HG03565 (cell line): ENCODE measurements around the gene TNFRSF8.

Source experiments
- ATAC-seq: cut with Tn5 transposase; IDR thresholded peaks from one replicate; pipeline ENCODE4 v1.9.1; 2021; ENCODE audit warnings: mild to moderate bottlenecking, moderate library complexity; ENCODE audit not compliant: unreplicated experiment

The TNFRSF8 gene

GRCh38 chr1:12059722-12060464, 3.2 kb upstream of the TNFRSF8 start:
- no peak for ATAC-seq

DNA sequence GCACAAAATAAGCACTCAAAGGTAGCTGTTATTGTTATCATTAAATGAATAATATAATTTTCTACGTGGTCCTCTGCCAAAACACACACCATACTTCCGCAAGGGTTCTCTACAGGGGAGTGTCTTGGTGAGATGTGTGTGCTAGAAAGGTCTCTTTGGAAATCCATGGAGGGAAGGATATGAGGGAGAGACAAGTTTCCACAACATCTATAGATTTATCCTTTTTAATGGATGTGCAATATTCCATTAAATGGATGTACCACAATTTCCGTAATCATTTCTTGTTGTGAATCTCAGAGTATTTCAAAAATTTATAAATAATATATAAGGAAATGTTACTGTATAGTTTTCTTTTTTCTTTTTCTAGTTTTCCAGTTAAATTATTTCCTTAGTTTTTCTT, 2.6 kb upstream of the TNFRSF8 start:
- ATAC-seq = no peak

DNA sequence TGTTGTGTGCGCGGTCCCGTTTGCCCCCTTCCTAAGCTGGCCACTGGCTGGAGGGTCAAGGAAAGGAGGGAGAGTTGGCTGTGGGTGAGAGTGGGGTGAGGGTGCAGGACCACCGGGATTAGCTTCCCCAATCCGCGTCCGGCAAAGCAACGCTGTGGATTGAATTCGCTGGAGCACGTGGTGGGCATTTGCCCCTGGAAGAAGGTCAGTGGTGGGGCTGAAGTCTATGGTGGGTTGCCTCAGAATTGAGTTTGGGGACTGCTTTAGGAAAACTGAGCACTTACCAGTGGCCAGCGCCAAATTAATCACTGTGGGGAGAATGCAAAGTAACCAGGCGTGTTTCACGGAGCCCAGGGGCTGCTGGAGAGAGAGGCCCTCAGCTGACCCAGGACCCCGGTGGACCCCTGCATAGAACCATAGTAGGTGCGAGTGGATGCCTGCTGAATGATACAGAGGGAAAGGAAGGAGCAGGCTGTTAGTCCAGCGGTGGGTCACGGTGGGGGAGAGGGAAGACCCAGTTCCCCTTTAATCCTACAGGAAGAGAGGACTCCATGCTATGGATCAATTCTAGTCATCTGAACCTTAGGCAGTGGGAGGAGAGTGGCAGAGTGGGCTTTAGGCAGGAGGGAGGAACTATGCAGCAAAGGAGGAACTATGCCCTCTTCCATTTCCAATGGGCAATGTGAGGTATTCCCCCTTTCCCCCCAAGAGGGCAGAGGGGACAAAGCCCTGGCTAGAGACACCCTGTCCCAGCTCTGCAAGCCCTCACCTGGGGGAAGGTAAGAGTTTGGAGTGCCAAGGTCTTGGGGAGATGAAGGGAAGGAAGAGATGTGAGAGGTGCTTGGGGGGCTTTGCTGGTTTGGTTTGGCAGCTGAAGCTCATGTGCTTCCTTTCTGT, 1.2 kb downstream of the TNFRSF8 start:
- no peak for ATAC-seq

GRCh38 chr1:12065872-12066271, 2.8 kb downstream of the TNFRSF8 start:
- no peak for ATAC-seq

GRCh38 chr1:12067900-12068821, 5.1 kb downstream of the TNFRSF8 start:
- ATAC-seq = no peak

DNA sequence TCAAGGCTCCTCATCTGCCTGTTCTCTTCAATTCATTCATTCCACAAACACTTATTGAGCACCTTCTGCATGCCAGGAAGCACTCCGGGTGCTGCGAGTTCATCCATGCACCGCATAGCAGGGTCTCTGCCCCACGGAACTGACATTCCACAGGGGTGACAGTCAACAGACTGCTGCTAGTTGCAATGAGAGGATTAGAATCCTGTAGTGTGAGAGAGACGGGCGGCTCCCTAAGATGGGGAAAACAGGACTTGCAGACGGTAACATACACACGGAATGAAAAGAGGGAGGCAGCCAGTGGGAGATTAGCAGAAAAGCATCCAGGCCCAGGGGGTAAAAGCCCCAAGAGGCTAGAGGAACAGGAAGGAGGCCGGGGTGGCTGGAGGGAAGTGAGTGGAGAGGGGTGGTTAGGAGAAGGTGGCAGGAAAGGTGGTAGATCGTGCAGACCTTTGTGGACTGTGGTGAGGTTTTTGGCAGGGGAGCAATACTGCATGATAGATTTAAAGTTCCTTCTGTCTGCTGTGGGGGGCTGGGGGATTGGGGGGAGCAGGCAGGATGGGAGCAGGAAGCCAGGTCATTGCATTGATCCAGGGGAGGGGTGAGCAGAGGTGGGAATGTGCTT, 6.6 kb downstream of the TNFRSF8 start:
- no peak for ATAC-seq

DNA sequence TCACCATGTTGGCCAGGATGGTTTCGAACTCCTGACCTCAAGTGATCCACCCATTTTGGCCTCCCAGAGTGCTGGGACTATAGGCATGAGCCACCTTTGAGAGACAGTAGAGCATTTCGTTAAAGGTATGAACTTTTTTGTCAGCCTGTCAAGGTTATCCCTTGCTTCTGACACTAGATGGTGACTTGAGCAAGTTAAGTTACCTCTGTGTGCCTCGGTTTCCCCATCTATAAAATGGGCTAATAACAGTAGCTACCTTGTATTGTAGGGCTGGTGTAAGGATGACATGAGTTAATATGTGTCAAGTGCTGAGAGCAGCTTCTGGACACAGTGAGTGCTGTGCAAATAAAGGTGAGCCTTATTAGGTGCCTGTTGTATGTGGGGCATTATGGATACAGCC, 8.8 kb downstream of the TNFRSF8 start:
- no peak for ATAC-seq

DNA sequence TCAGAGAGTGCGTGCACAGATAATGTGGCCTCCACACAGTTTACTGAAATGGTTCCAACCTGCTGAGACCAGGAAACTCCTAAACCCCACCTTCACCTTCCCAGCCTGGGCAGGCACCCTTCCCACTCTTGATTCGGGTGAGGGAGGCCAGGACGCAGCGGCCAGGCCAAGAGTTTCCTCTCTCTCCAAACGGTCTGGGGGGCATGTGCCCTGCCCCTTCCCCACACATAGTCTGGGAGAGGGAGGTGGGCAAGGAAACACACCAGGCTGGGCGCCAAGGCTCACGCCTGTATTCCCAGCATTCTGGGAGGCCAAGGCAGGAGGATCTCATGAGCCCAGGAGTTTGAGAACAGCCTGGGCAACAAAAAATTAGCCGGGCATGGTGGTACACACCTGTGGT, 9.6 kb downstream of the TNFRSF8 start:
- ATAC-seq = no peak

DNA sequence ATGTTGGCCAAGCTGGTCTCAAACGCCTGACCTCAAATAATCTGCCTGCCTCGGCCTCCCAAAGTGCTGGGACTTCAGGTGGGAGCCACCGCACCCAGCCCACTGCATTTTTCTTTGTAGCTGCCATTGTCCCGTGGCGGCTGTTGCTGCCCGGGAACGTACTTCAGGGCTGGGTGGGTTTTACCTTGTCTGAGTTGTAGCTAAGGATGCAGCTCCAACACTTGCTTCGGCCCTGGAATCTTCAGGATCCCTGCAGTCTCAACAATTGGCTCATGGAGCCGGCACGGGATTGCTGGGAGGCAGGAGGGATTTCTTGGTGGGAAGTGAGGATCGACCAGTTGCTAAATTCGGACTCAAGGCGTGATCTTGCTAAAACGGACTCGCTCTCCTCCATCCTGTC, 10.7 kb downstream of the TNFRSF8 start:
- no peak for ATAC-seq

GRCh38 chr1:12075195-12076114, 12.4 kb downstream of the TNFRSF8 start:
- ATAC-seq = no peak

- ATAC-seq = no peak
Observed at GRCh38 chr1:12076425-12077005, 13.4 kb downstream of the TNFRSF8 start.

GRCh38 chr1:12078575-12078937, 15.5 kb downstream of the TNFRSF8 start:
- peak; percentile 26 for ATAC-seq

DNA sequence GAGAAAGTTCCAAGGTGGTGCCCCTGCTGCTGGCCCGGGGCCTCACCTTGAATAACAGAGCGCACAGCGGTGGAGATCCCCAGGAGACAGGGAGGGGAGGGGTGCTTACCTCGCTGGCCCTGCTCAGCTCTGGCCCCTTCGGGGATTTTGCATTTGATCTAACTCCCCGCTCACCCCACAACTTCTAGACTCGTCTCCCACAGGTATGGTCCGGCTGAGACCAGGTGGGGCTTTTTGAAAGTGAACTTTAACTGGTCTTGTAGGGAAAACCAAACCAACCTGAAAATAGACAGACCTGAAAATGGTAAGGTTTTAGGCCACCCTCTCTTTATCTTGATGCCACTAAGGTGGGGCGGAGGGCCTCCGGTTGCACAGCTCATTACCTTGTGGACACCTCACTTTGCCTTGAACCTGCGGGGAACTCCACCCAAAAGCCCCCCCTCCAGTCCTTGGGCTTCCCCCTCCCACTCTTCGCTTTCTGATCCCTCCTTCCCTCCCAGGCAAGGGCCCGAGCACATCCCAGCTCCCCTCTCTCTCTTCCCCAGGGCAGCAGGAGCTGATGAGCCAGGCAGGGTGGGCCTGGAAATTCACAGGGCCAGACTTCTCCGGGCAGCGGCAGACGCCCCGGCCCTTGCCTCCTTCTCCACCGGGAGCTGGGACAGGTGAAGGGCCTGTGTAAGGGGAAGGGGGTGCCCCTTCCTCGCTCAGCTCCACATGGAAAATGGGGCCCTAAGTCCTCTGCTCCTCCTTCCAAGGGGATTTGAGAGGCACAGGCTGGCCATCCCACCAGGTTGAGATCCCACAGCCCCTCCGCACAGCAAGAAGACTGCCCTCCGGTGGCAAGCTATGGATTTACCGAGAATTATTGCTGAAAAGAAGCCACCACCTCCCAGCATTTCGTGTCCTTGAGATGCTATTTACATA, 16.1 kb downstream of the TNFRSF8 start:
- peak; percentile 39 for ATAC-seq

GRCh38 chr1:12080156-12080555, 17.1 kb downstream of the TNFRSF8 start:
- ATAC-seq = no peak

- ATAC-seq = no peak
Observed at GRCh38 chr1:12080773-12081556, 17.9 kb downstream of the TNFRSF8 start.

GRCh38 chr1:12081648-12082396, 18.7 kb downstream of the TNFRSF8 start:
- no peak for ATAC-seq

- ATAC-seq = no peak
Observed at GRCh38 chr1:12082988-12083387, 19.9 kb downstream of the TNFRSF8 start.
